HepG2 (cell line): ENCODE results near the gene CCDC121. TPM values are rescaled to one million over a fixed set of nuclear protein-coding genes. Genes with fewer than 3 reads are reported as not detected.

ENCODE experiments used
- ATAC-seq: fragments of 200-7000 bp; cut with Tn5 transposase; 3 replicates; pipeline ENCODE4 v1.9.1; 2020; ENCODE audit warnings: mild to moderate bottlenecking, moderate library complexity
- BruUV-seq: library from RNA; stranded (reverse); fragments of 400-500 nt; replicated peaks from 2 replicates; lab custom pipeline; 2021; lab: Mats Ljungman, UMichigan
- CTCF ChIA-PET: fragments of 300-600 bp; formaldehyde crosslinking; extraction: SDS; loops from one replicate; lab custom pipeline; 2021; ENCODE audit warnings: low total read pairs, inconsistent platforms, low intra/inter-chr PET ratio; lab: Yijun Ruan, JAX
- POLR2A ChIA-PET: fragments of 350-600 bp; sonication (Branson Sonifier 250); formaldehyde crosslinking; loops from one replicate; lab custom pipeline; 2020; ENCODE audit warnings: antibody characterized with exemption, inconsistent platforms; lab: Yijun Ruan, JAX
- DNase-seq: peaks from one replicate; pipeline ENCODE4 v3.0.0-alpha.2; 2015; ENCODE audit warnings: low spot score
- FAIRE-seq: peaks from 3 replicates; lab custom pipeline; 2011; peaks lifted over from hg19 to GRCh38; lab: Jason Lieb, UNC
- H2AFZ ChIP-seq: one replicate; pipeline ENCODE4 v1.6.1; 2011; ENCODE audit warnings: low read length, inconsistent platforms
- H3K27ac ChIP-seq: fragments of 300-600 bp; 3 replicates; pipeline ENCODE4 v1.8.0; 2011; ENCODE audit warnings: mixed run types, mild to moderate bottlenecking, mixed read lengths, low read length, inconsistent platforms; ENCODE audit not compliant: insufficient read depth; ENCODE audit errors: extremely low read length
- H3K27me3 ChIP-seq, 2 experiments: fragments of 200-600 bp in 1 of 2; 2 replicates in 1 of 2; 3 replicates in 1 of 2; pipeline versions ENCODE4 v1.6.0 to v1.8.0; 2011; ENCODE audit warnings: low read length in 2 of 2, mild to moderate bottlenecking in 2 of 2, moderate library complexity in 2 of 2, inconsistent platforms in 1 of 2; ENCODE audit not compliant: insufficient read depth in 2 of 2, control insufficient read depth in 1 of 2
- H3K36me3 ChIP-seq, 2 experiments: fragments of 200-600 bp in 1 of 2; replicated peaks in 1 of 2; 2 replicates in 1 of 2; 3 replicates in 1 of 2; pipeline versions ENCODE4 v1.5.1 to v1.8.0; 2011; ENCODE audit warnings: low read length in 2 of 2, inconsistent platforms in 1 of 2; ENCODE audit not compliant: insufficient read depth in 2 of 2, control insufficient read depth in 1 of 2
- H3K4me1 ChIP-seq: 2 replicates; pipeline ENCODE4 v1.5.1; 2012; ENCODE audit warnings: low read length, inconsistent platforms; ENCODE audit not compliant: insufficient read depth
- H3K4me2 ChIP-seq: 2 replicates; pipeline ENCODE4 v1.6.0; 2011; ENCODE audit warnings: low read depth, low read length, inconsistent platforms
- H3K4me3 ChIP-seq, 3 experiments: fragments of 200-600 bp in 1 of 3; sonication (generic), shearing (Covaris generic) in 1 of 3; replicated peaks in 1 of 3; 2 replicates each; pipeline ENCODE4 v1.5.1; 2011 to 2016; ENCODE audit warnings: low read length in 3 of 3, inconsistent platforms in 2 of 3, low read depth in 2 of 3, mild to moderate bottlenecking in 2 of 3, control low read depth in 1 of 3, mixed read lengths in 1 of 3; ENCODE audit not compliant: insufficient read depth in 1 of 3
- H3K79me2 ChIP-seq: one replicate; pipeline ENCODE4 v1.6.1; 2011; ENCODE audit warnings: low read length, inconsistent platforms; ENCODE audit not compliant: insufficient read depth
- H3K9ac ChIP-seq: 2 replicates; pipeline ENCODE4 v1.6.0; 2011; ENCODE audit warnings: mild to moderate bottlenecking, low read depth, low read length, inconsistent platforms; ENCODE audit not compliant: insufficient read depth
- H3K9me3 ChIP-seq: 2 replicates; pipeline ENCODE4 v1.5.1; 2012; ENCODE audit warnings: mild to moderate bottlenecking, low read length
- H4K20me1 ChIP-seq: 2 replicates; pipeline ENCODE4 v1.6.0; 2011; ENCODE audit warnings: inconsistent platforms, mild to moderate bottlenecking, low read length, moderate library complexity; ENCODE audit not compliant: insufficient read depth
- CEBPB ChIP-seq: IDR thresholded peaks from 2 replicates; pipeline ENCODE4 v1.6.1; 2011; ENCODE audit warnings: low read depth, low read length, improper control_type of control experiment, borderline replicate concordance
- CEBPG ChIP-seq: IDR thresholded peaks from 2 replicates; pipeline ENCODE4 v1.6.1; 2016
- HDAC1 ChIP-seq: sonication (generic); formaldehyde crosslinking; IDR thresholded peaks from 2 replicates; pipeline ENCODE4 v1.5.1; 2020; ENCODE audit warnings: mild to moderate bottlenecking, missing genetic modification reagents
- HOXA3 ChIP-seq: sonication (generic); formaldehyde crosslinking; IDR thresholded peaks from 2 replicates; pipeline ENCODE4 v1.5.0; 2020; ENCODE audit warnings: missing genetic modification reagents
- KLF12 ChIP-seq: sonication (generic); formaldehyde crosslinking; IDR thresholded peaks from 2 replicates; pipeline ENCODE4 v1.4.0; 2020; ENCODE audit warnings: missing genetic modification reagents, borderline replicate concordance
- MAZ ChIP-seq, 2 experiments: sonication (generic) in 1 of 2; formaldehyde crosslinking in 1 of 2; IDR thresholded peaks; 2 replicates each; pipeline versions ENCODE4 v1.5.0 to v1.6.1; 2012 to 2020; ENCODE audit warnings: low read depth in 2 of 2, mild to moderate bottlenecking in 2 of 2, borderline replicate concordance in 1 of 2, improper control_type of control experiment in 1 of 2, low read length in 1 of 2, missing genetic modification reagents in 1 of 2, moderate library complexity in 1 of 2
- NRL ChIP-seq: sonication (generic); formaldehyde crosslinking; IDR thresholded peaks from 2 replicates; pipeline ENCODE4 v1.5.0; 2020; ENCODE audit warnings: missing genetic modification reagents, mild to moderate bottlenecking, moderate library complexity, borderline replicate concordance
- RFX3 ChIP-seq: IDR thresholded peaks from 2 replicates; pipeline ENCODE4 v1.6.1; 2016; ENCODE audit warnings: missing biosample characterization, missing genetic modification reagents
- SAFB2 ChIP-seq: sonication (generic); formaldehyde crosslinking; IDR thresholded peaks from 2 replicates; pipeline ENCODE4 v1.5.1; 2020; ENCODE audit warnings: missing genetic modification reagents, low read depth, mild to moderate bottlenecking, borderline replicate concordance
- TEAD3 ChIP-seq: optimal IDR thresholded peaks from 2 replicates; pipeline ENCODE3; 2016; ENCODE audit warnings: borderline replicate concordance
- ZMYM3 ChIP-seq: sonication (generic); formaldehyde crosslinking; IDR thresholded peaks from 2 replicates; pipeline ENCODE4 v1.5.1; 2020; ENCODE audit warnings: mild to moderate bottlenecking, missing genetic modification reagents
- WGBS: methylation state at CpG from one replicate; pipeline ENCODE4 v1.1.6; 2017; ENCODE audit warnings: low lambda C conversion rate; 5-methylcytosine and 5-hydroxymethylcytosine counted together
- in situ Hi-C: cut with HindIII; loops from 2 replicates; pipeline ENCODE4 v1.10.0; 2017; ENCODE audit warnings: low pct_unique_long_range_greater_than_20kb; ENCODE audit not compliant: extremely low pct_ligation_motif_present
- intact Hi-C: fragments of 100-400 bp; cut with micrococcal nuclease; formaldehyde crosslinking; loops from one replicate; pipeline ENCODE4 v1.10.0; 2022; ENCODE audit not compliant: unreplicated experiment
- polyA plus RNA-seq, 8 experiments: library from polyadenylated mRNA; depleted of rRNA in 3 of 8; stranded (reverse) in 7 of 8; unstranded in 1 of 8; fragments of >200 nt; fragmentation: Illumina TruSeq in 4 of 8; extraction: Trizol in 4 of 8; gene quantifications; 2 replicates each; pipeline versions ENCODE4 v1.2.1 to v1.2.3, GENCODE V29; 2011 to 2016; ENCODE audit warnings: low read depth in 4 of 8, missing spikeins in 1 of 8, mixed read lengths in 1 of 8; ENCODE audit not compliant: insufficient read depth in 1 of 8
- total RNA-seq, 5 experiments: library from RNA; depleted of rRNA; stranded (reverse); fragments of >200 nt; fragmentation: Illumina TruSeq; extraction: Trizol; gene quantifications; 2 replicates each; pipeline ENCODE4 v1.2.3, GENCODE V29; 2016; ENCODE audit warnings: low read depth in 1 of 5
- TF ChIP-seq, protein P1 (sequence below): sonication (generic); formaldehyde crosslinking; IDR thresholded peaks from 2 replicates; pipeline ENCODE4 v1.9.0; 2021; ENCODE audit warnings: missing genetic modification reagents, borderline replicate concordance
- TF ChIP-seq, protein P2 (sequence below): sonication (generic); formaldehyde crosslinking; IDR thresholded peaks from 2 replicates; pipeline ENCODE4 v1.8.1; 2022; ENCODE audit warnings: low read depth, mild to moderate bottlenecking, missing genetic modification reagents

Gene CCDC121
- total and polyA plus RNA-seq, 2 of the 13 experiments (the other 11 are each of a cell fraction or from before 2014, with no cell fraction given), result 1.9 to 3.0 TPM

DNA sequence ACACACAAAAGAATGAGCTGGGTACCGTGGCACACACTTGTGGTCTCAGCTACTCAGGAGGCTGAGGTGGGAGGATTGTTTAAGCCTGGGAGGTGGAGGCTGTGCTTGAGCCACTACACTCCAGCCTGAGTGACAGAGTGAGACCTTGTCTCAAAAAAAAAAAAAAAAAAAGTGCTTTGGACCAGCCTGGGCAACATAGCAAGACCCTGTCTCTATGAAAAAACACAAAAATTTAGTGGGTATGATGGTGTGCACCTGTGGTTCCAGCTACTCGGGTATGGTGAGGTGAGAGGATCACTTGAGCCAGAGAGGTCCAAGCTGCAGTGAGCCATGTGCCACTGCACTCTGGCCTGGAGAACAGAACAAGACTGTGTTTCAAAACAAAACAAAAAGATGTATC, 35.6 kb downstream of the CCDC121 start (continued):
- TF ChIP-seq, protein P1, sequence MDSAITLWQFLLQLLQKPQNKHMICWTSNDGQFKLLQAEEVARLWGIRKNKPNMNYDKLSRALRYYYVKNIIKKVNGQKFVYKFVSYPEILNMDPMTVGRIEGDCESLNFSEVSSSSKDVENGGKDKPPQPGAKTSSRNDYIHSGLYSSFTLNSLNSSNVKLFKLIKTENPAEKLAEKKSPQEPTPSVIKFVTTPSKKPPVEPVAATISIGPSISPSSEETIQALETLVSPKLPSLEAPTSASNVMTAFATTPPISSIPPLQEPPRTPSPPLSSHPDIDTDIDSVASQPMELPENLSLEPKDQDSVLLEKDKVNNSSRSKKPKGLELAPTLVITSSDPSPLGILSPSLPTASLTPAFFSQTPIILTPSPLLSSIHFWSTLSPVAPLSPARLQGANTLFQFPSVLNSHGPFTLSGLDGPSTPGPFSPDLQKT (CRISPR knock-in tag), result no peak
- TF ChIP-seq KLF12 (no peak), ZMYM3 (CRISPR knock-in tag) (0 out of 2 replicates have a peak, but pooled peaks have one; percentile 16), NRL (no peak)
- TF ChIP-seq, protein P2, sequence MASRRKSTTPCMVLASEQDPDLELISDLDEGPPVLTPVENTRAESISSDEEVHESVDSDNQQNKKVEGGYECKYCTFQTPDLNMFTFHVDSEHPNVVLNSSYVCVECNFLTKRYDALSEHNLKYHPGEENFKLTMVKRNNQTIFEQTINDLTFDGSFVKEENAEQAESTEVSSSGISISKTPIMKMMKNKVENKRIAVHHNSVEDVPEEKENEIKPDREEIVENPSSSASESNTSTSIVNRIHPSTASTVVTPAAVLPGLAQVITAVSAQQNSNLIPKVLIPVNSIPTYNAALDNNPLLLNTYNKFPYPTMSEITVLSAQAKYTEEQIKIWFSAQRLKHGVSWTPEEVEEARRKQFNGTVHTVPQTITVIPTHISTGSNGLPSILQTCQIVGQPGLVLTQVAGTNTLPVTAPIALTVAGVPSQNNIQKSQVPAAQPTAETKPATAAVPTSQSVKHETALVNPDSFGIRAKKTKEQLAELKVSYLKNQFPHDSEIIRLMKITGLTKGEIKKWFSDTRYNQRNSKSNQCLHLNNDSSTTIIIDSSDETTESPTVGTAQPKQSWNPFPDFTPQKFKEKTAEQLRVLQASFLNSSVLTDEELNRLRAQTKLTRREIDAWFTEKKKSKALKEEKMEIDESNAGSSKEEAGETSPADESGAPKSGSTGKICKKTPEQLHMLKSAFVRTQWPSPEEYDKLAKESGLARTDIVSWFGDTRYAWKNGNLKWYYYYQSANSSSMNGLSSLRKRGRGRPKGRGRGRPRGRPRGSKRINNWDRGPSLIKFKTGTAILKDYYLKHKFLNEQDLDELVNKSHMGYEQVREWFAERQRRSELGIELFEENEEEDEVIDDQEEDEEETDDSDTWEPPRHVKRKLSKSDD (CRISPR knock-in tag), result no peak

DNA sequence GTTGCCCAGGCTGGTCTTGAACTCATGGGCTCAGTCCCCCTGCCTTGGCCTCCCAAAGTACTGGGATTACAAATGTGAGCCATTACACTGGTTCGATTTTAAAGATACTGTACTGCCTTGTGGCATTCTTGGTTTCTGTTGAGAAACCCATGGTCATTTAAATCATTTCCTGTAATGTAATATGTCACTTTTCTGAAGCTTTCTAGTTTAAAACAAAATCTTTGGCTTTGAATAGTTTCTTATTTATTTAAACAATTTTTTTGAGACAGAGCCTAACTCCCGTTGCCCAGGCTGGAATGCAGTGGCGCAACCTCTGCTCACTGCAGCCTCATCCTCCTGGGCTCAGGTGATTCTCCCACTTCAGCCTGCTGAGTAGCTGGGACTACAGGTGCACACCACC, 37.1 kb downstream of the CCDC121 start:
- intact Hi-C loops (no loop called here), in situ Hi-C loops (no loop called here)
- ChIA-PET CTCF (no interaction called here), POLR2A (interaction anchor here (0.6 to 1.2 kb wide), 2 partner anchors 9 to 238 kb away, joined by 3 to 5 read pairs; partner anchors contain the start of gene ZNF512)
- BruUV-seq, result no TSS peak
- peaks cover 89% of the 10 kb centered on the region for H3K79me2 ChIP-seq
- no peak overlapping the region for H3K9ac ChIP-seq
- no peak for TF ChIP-seq SAFB2 (CRISPR knock-in tag)
- no peak for TF ChIP-seq HOXA3 (CRISPR knock-in tag)
- no peak for TF ChIP-seq RFX3 (CRISPR knock-in tag)
- TF ChIP-seq CEBPG (CRISPR knock-in tag), result peak; percentile 71
- TF ChIP-seq MAZ (IDR thresholded peaks at IDR 0.05; ENCODE audit: borderline replicate concordance, low read depth, low read length), result no peak
- TF ChIP-seq MAZ (CRISPR knock-in tag; IDR thresholded peaks at IDR 0.05; ENCODE audit: low read depth), result no peak
- TF ChIP-seq CEBPB, result peak; percentile 57; the same call in 1 of the 2 replicates
- TF ChIP-seq TEAD3 (CRISPR knock-in tag), result peak; percentile 80
- TF ChIP-seq HDAC1, result no peak
- no peak overlapping the region for H3K4me3 ChIP-seq
- no peaks in the 10 kb centered on the region for H3K27me3 ChIP-seq
- no peak overlapping the region for H3K27ac ChIP-seq
- H2AFZ ChIP-seq, result no peak overlapping the region
- no peak overlapping the region for H3K4me2 ChIP-seq
- H3K36me3 ChIP-seq, result peaks cover 0 to 3% of the 10 kb centered on the region in 2 experiments; a peak in 1 of 5 replicates
- ATAC-seq (no peak; the same call in 2 of the 3 replicates), DNase-seq (no peak), FAIRE-seq (no peak)
- peaks cover 32% of the 10 kb centered on the region for H3K4me1 ChIP-seq
- 85% methylated on average over 3 of the region's 3 CpGs for WGBS
- H4K20me1 ChIP-seq, result peaks cover 28% of the 10 kb centered on the region
- peaks cover 9% of the 10 kb centered on the region for H3K9me3 ChIP-seq
